HG03439 (cell line): ENCODE results near the gene TEAD3.

Source experiments
- ATAC-seq: cut with Tn5 transposase; IDR thresholded peaks from one replicate; pipeline ENCODE4 v1.9.1; 2021; ENCODE audit warnings: mild to moderate bottlenecking, moderate library complexity; ENCODE audit not compliant: unreplicated experiment

The TEAD3 gene

DNA sequence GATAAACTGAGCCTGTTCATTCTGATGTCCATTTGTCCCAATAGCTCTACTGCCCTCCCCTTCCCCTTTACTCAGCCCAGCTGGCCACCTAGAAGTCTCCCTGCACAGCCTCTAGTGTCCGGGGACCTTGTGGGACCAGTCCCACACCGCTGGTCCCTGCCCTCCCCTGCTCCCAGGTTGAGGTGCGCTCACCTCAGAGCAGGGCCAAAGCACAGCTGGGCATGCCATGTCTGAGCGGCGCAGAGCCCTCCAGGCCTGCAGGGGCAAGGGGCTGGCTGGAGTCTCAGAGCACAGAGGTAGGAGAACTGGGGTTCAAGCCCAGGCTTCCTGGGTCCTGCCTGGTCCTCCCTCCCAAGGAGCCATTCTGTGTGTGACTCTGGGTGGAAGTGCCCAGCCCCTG is 69.4 kb downstream of the TEAD3 start:
- ATAC-seq, result no peak

DNA sequence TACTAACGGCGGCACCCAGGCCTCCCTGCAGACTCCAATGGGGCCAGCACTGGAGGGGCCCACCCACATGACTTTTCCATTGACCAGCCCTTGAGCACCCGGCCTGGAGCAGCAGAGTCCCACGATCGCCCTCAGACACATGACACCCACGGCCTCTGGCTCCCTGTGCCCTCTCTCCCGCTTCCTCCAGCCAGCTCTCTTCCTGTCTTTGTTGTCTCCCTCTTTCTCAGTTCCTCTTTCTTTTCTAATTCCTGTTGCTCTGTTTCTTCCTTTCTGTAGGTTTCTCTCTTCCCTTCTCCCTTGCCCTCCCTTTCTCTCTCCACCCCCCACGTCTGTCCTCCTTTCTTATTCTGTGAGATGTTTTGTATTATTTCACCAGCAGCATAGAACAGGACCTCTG is 70.8 kb downstream of the TEAD3 start:
- no peak for ATAC-seq

DNA sequence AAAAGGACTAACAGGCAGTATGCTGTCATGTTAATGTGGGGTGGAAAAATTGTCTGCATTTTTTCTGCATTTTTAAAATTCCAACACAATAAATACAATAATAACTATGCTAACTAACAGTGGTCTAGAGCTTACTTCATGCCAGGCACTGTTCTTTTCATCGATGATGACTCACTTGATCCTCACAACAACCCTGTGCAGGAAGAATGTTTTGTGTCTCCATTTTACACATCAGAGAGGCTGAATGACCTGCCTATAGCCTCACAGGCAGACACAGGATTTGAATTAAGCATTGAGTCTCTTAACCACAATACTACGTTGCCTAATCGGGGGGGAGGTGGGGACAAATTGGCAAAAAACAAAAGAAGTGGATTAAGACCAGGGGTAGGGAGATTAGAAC is 71.6 kb downstream of the TEAD3 start:
- ATAC-seq, result no peak
